Uterus (tissue), 4 donors: Measurements from ENCODE around the gene EPS8L3. TPM values are rescaled to one million over a fixed set of nuclear protein-coding genes. Genes with fewer than 3 reads are reported as not detected.
"Not testable (repeated sequence)": the region's sequence is repeated elsewhere in the genome, so short reads cannot be mapped to it uniquely, and the experiment has no call there.

Experiments
- DNase-seq, 2 donors: peaks; one replicate each; pipeline ENCODE4 v3.0.0-alpha.2; 2019 to 2020
- H3K27ac ChIP-seq, 2 donors: fragments of 200-600 bp; sonication (generic); 1 replicate in 1 of 2; 2 replicates in 1 of 2; pipeline ENCODE4 v1.5.1; 2016 to 2018
- H3K27me3 ChIP-seq, 2 donors: fragments of 200-600 bp; sonication (generic); one replicate each; pipeline ENCODE4 v1.5.1; 2018 to 2019; ENCODE audit warnings: control low read depth in 1 of 2
- H3K36me3 ChIP-seq, 2 donors: fragments of 200-600 bp; sonication (generic); one replicate each; pipeline ENCODE4 v1.5.1; 2019; ENCODE audit warnings: control low read depth in 1 of 2
- H3K4me1 ChIP-seq, 2 donors: fragments of 200-600 bp; sonication (generic); one replicate each; pipeline ENCODE4 v1.5.1; 2018 to 2019; ENCODE audit warnings: control low read depth in 1 of 2
- H3K4me3 ChIP-seq, 2 donors: fragments of 200-600 bp; sonication (generic); 1 replicate in 1 of 2; 2 replicates in 1 of 2; pipeline ENCODE4 v1.5.1; 2018 to 2019; ENCODE audit warnings: mild to moderate bottlenecking in 1 of 2
- H3K9me3 ChIP-seq, 2 donors: fragments of 200-600 bp; sonication (generic); one replicate each; pipeline ENCODE4 v1.5.1; 2019; ENCODE audit warnings: control low read depth in 1 of 2
- POLR2A ChIP-seq, 2 donors: fragments of 450-650 bp; IDR thresholded peaks; one replicate each; pipeline ENCODE4 v1.6.1; 2016; ENCODE audit warnings: antibody characterized with exemption in 2 of 2, mild to moderate bottlenecking in 1 of 2, moderate library complexity in 1 of 2
- intact Hi-C: fragments of 100-400 bp; cut with DNase I; formaldehyde crosslinking; loops from one replicate; pipeline ENCODE4 v1.15.1; 2023; ENCODE audit warnings: low total_unique reads
- total RNA-seq, 4 donors: library from RNA; depleted of rRNA in 3 of 4; stranded (reverse); fragments of >200 nt in 3 of 4; gene quantifications; one replicate each; pipeline versions ENCODE4 v1.1.0 to v1.2.4, GENCODE V29; 2014 to 2023
- TF ChIP-seq, protein P1 (sequence below), 4 experiments: fragments of 200-600 bp in 2 of 4; fragments of 450-650 bp in 2 of 4; sonication (generic) in 2 of 4; IDR thresholded peaks; one replicate each; pipeline ENCODE4 v1.5.1; 2016 to 2019; ENCODE audit warnings: antibody characterized with exemption in 4 of 4, mild to moderate bottlenecking in 2 of 4, moderate library complexity in 1 of 4
- donor health status: DM: yes; HTN: yes; CAD: no.

Gene EPS8L3
- total RNA-seq, 4 donors from 2014 or later = 0.26 to 0.29 TPM; not detected in 2

DNA sequence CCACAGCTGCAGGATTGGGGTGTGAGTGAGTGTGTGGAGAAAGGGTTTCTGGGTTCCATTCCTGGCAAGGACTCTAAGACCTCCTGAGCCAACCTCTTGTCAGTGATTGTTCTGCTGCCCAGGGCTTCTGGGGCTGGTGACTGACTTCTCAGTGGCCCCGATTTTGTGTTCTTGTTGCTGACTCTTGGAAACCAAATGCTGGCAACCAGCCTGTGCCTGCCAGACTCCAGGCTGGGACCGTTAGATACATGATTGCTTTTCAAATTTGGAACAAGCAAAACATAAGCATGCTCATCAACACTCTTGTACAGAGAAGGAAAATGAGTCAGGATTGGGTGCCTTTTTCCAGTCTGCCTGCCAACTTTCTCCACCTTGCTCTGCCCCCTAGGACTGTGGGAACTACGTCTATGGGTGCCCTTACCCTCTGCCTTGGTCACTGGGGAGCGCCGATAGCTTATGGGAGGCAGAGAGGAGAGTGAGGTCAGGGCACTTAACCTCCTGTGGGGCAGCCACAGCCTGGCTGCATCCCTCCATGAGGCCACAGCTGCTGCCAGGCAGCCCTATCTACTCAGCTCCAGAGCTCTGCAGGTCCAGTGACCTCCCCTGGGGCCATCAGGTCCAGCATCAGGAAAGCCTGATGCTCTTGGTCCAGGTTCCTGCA, 39.3 kb upstream of the EPS8L3 start:
- Histone ChIP-seq H3K4me3 (no peak overlapping the region), H3K36me3 (no peaks in the 10 kb centered on the region), H3K27ac (no peak overlapping the region), H3K4me1 (no peaks in the 10 kb centered on the region), H3K27me3 (no peaks in the 10 kb centered on the region), H3K9me3 (no peaks in the 10 kb centered on the region)
- no peak for TF ChIP-seq POLR2A (IDR thresholded peaks at IDR 0.05)
- TF ChIP-seq, protein P1, sequence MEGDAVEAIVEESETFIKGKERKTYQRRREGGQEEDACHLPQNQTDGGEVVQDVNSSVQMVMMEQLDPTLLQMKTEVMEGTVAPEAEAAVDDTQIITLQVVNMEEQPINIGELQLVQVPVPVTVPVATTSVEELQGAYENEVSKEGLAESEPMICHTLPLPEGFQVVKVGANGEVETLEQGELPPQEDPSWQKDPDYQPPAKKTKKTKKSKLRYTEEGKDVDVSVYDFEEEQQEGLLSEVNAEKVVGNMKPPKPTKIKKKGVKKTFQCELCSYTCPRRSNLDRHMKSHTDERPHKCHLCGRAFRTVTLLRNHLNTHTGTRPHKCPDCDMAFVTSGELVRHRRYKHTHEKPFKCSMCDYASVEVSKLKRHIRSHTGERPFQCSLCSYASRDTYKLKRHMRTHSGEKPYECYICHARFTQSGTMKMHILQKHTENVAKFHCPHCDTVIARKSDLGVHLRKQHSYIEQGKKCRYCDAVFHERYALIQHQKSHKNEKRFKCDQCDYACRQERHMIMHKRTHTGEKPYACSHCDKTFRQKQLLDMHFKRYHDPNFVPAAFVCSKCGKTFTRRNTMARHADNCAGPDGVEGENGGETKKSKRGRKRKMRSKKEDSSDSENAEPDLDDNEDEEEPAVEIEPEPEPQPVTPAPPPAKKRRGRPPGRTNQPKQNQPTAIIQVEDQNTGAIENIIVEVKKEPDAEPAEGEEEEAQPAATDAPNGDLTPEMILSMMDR (IDR thresholded peaks at IDR 0.05) = no peak
- intact Hi-C loops = no loop called here
- DNase-seq = peak; percentile 6 to 13

DNA sequence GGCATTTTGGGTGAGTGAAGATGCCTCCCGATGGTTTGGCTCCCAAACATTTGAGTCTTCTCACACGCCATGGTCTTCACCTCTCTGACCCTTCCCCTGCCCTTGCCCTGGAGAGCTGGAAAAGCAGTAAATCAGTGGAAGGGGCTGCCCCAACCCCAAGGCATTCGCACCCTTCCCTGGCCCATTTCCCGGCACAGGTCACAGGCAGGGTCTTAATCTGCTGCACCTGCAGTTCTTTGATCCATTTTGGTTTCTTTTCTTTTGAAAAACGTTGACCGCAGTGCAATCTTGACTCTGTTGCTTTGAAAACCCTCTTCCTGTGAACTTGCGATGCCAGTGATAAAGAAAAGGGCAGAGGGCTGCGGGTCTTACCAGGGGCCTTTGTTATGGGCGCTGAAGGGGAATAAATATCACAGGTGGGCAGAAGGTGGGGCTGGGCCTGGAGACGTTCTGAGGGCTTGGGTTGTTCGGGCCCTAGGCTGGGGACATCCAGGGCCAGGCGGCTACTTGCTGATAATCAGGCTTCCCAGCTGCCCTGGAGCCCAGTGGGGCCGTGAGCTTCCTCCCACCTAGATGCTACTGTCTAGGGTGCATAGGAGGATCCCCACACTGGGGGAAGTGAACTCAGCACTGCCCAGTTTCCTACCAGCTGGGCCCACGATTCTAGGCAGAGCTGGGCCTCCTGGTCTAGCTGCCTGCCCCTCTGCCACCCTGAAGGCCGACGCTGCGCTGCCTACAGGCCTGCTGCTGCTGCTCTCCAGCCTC, 38.6 kb upstream of the EPS8L3 start:
- Histone ChIP-seq H3K36me3 (no peaks in the 10 kb centered on the region), H3K9me3 (no peaks in the 10 kb centered on the region), H3K27me3 (no peaks in the 10 kb centered on the region), H3K27ac (no peak overlapping the region), H3K4me1 (no peaks in the 10 kb centered on the region), H3K4me3 (no peak overlapping the region)
- peak; percentile 9 to 11 for DNase-seq
- intact Hi-C loops = no loop called here
- TF ChIP-seq, protein P1 (IDR thresholded peaks at IDR 0.05) = no peak
- TF ChIP-seq POLR2A (IDR thresholded peaks at IDR 0.05) = no peak

DNA sequence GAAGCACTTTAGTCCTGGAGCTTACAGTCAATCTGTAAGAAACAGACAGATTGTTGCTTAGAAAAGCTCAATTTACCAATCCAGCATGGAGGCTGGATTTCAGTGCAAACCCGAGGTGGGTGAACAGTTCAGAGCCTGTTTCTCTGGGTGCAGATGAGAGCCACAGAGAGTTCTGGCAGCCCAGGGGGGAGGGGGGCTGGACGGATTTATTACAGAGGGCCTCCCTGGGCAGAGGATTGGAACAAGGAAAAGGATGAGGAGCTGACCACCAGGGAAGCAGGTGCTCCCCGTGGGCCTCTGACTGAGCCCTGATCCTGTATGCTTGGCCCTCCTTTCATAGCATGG, 38.0 kb upstream of the EPS8L3 start:
- Histone ChIP-seq H3K27ac (no peak overlapping the region), H3K9me3 (no peaks in the 10 kb centered on the region), H3K36me3 (no peaks in the 10 kb centered on the region), H3K4me1 (no peaks in the 10 kb centered on the region), H3K27me3 (no peaks in the 10 kb centered on the region), H3K4me3 (no peak overlapping the region)
- intact Hi-C loops = no loop called here
- no peak for TF ChIP-seq POLR2A (IDR thresholded peaks at IDR 0.05)
- TF ChIP-seq, protein P1 (IDR thresholded peaks at IDR 0.05) = no peak
- peak in 1 of 2 donors; percentile 7 for DNase-seq

DNA sequence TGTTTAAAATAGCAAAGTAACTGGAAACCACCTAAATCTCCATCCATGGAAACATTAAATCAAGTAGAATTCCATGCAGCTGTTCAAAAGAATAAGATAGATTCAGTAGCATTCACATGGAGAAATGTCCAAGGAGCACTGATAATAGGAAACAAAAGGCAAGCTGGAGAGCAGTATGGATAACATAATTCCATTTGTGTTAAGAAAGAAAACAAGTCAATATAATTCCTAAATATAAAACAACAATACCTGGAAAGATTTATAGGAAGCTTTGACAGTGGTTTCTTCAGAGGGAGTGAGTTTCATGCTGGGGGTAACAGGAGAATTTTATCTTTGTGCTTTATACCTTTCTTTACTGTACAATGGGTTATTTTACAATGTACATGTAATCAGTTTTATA, 36.6 kb upstream of the EPS8L3 start:
- Histone ChIP-seq H3K36me3 (no peaks in the 10 kb centered on the region), H3K9me3 (no peaks in the 10 kb centered on the region), H3K27me3 (no peaks in the 10 kb centered on the region), H3K27ac (no peak overlapping the region), H3K4me1 (no peaks in the 10 kb centered on the region), H3K4me3 (no peak overlapping the region)
- no peak for TF ChIP-seq POLR2A (IDR thresholded peaks at IDR 0.05)
- TF ChIP-seq, protein P1 (IDR thresholded peaks at IDR 0.05) = no peak
- intact Hi-C loops = no loop called here
- no peak for DNase-seq

DNA sequence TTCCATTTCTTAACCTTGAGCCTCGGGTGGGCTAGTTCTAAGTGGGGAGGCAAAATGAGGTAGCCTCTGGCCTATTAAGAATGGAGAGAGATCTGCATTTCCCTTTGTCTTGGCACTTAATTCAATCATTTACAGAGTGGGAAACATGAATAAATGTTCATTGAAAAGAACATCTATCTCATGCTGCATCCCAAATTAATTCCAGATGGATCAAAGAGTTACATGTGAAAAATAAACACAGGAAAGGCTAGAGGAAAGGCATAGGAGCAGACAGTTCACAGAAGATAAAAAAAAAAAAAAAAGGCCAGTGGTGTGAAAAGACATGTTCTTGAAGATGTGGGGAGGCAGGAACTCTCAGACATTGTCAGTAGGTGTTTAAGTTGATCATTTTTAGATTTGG, 35.7 kb upstream of the EPS8L3 start:
- DNase-seq = no peak
- no peaks in the 10 kb centered on the region for H3K27me3 ChIP-seq
- no peak overlapping the region for H3K4me3 ChIP-seq
- TF ChIP-seq, protein P1 (IDR thresholded peaks at IDR 0.05) = no peak
- TF ChIP-seq POLR2A (IDR thresholded peaks at IDR 0.05) = no peak
- intact Hi-C loops = no loop called here
- H3K27ac ChIP-seq = no peak overlapping the region
- H3K4me1 ChIP-seq = no peaks in the 10 kb centered on the region
- H3K9me3 ChIP-seq = no peaks in the 10 kb centered on the region
- no peaks in the 10 kb centered on the region for H3K36me3 ChIP-seq

DNA sequence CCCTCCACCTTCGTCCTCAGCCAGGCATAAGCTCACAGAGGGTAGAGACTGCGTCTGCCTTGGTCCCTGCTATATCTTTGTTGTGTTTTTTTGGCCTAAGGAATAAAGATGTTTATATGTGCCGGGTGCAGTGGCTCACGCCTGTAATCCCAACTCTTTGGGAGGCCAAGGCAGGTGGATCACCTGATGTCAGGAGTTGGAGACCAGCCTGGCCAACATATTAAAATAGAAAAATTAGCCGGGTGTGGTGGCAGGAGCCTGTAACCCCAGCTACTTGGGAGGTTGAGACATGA, 33.5 kb upstream of the EPS8L3 start:
- peak overlapping the region; percentile 48 for H3K27ac ChIP-seq
- DNase-seq, H3K27me3 ChIP-seq, H3K36me3 ChIP-seq, H3K4me3 ChIP-seq, H3K9me3 ChIP-seq, H3K4me1 ChIP-seq, intact Hi-C loops: not testable (repeated sequence)
